Glomerular endothelial cell (primary cell): ENCODE results near the gene NHSL1. TPM values are rescaled to one million over a fixed set of nuclear protein-coding genes. Genes with fewer than 3 reads are reported as not detected.

Experiments
- DNase-seq: peaks from one replicate; pipeline ENCODE4 v3.0.0-alpha.2; 2011; ENCODE audit warnings: low read depth, low spot score; ENCODE audit errors: extremely low read depth
- total RNA-seq: library from RNA; depleted of rRNA; stranded (reverse); fragments of >200 nt; gene quantifications from 2 replicates; pipeline ENCODE4 v1.2.3, GENCODE V29; 2015

The NHSL1 gene
- total RNA-seq, 1 donor from 2014 or later, result 78.2 TPM

DNA sequence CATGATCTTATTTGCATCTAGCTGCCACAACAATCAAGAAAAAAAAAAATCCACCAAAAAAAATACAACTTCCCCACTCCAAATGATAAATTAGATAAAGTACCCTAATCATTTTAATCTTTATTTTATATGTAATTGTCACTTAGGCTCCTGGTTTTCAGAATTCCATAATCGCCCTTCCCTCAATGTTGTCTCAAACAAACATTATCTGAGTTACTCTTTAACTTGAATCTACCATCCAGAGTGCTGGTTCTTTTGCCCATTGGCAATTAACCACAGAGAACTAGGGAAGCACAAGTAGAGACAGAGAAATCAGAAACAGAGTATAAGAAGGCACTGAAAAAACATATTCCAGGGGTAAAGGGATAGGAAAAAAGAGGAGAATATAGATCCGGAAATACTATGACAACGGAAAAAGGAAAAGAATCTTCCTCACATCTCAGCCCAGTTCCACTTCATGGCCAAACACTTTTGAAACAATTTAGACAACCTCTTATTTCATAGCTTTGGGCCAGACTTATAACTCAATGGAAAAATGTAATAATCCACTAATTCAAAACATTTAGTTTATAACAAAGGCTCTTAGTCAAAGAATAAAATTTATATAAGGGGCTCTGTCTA lies 861 bp upstream of the NHSL1 start:
- no peak for DNase-seq

GRCh38 chr6:138498629-138499302 lies 528 bp downstream of the NHSL1 start:
- DNase-seq, result no peak

DNA sequence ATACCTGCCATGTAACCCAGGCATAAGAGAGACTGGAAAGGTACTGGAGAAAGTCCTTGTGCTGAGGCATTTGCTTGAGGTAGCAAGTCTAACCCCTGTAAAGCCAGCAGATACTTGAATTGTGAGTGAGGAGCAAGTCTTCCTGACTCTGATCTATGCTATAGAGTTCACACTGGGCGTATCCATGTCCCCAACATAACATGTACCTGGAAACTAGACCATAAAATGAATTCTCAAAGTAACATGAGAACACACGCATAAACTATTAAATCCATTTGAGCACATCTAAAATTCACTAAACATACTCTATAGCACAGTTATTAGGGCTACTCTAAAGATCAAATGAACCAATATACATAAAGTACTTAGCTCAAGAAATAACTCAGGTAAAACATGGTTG lies 2.0 kb downstream of the NHSL1 start:
- DNase-seq, result no peak

GRCh38 chr6:138494312-138494711 lies 5.0 kb downstream of the NHSL1 start:
- DNase-seq, result no peak

GRCh38 chr6:138493413-138493812 lies 5.9 kb downstream of the NHSL1 start:
- no peak for DNase-seq

DNA sequence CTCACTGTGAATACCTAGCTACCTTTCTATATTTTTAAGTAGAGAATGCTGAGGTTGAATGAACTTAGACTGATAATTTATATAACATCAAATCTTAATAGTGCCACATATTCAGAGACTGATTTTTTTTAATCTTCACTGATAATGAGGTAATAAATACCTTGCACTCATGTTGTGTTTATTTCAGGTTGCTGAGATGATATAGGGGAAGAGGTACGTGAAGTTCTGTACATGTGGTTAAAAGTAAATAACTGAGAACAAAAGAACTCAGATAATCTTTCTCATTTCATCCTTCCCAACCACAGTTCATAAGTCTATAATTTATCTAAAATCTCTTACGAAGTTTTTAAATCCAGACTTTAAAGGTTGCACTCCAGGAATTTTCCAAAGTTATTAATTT lies 6.4 kb downstream of the NHSL1 start:
- no peak for DNase-seq

- no peak for DNase-seq
These were observed 7.2 kb downstream of the NHSL1 start for GRCh38 chr6:138492113-138492512.

- no peak for DNase-seq
These were observed 8.3 kb downstream of the NHSL1 start for GRCh38 chr6:138491017-138491416.

DNA sequence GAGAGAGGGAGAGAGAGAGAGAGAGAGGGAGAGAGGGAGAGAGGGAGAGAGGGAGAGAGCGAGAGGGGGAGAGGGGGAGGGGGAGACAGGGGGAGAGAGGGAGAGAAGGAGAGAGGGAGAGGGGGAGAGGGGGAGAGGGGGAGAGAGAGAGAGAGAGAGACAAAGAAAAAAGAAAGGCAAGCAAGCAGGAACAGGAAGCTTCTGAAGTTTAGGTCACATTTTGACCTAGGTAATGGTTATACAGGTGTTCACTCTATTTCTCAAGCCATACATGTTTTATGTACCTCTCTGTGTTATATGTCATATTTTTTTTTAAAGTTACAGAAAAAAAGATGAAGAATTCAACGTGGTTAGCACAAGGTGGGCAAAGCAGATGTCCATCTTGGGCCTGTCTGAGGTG lies 9.4 kb downstream of the NHSL1 start:
- DNase-seq, result no peak

DNA sequence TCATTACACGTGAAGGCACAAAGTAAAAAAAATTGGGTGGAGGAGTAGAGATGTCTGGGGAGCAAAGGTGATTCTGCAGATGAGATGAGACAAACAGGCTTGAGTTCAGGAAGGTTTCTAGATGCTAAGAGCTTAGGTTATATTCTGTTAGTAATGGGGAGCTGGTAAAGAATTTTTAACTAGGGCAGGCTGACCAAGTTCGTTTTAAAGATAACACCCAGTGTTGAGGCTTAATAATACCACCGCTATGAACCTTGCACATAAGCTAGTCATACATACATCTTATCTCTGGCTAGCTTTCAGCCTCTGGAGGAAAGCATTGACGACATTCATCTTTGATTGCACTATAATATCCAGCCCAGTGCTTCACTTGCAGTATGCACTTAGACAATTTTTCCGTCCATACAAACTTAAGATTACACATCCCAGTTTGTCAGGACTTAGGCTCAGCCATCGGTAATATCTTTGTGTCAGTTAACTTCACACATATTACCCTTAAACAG lies 12.1 kb downstream of the NHSL1 start:
- no peak for DNase-seq

GRCh38 chr6:138486249-138487101 lies 12.8 kb downstream of the NHSL1 start:
- no peak for DNase-seq

- no peak for DNase-seq
These were observed 13.6 kb downstream of the NHSL1 start for GRCh38 chr6:138485586-138486248.

- DNase-seq, result no peak
These were observed 14.2 kb downstream of the NHSL1 start for GRCh38 chr6:138485005-138485545.

- no peak for DNase-seq
These were observed 15.1 kb downstream of the NHSL1 start for GRCh38 chr6:138484018-138484731.

DNA sequence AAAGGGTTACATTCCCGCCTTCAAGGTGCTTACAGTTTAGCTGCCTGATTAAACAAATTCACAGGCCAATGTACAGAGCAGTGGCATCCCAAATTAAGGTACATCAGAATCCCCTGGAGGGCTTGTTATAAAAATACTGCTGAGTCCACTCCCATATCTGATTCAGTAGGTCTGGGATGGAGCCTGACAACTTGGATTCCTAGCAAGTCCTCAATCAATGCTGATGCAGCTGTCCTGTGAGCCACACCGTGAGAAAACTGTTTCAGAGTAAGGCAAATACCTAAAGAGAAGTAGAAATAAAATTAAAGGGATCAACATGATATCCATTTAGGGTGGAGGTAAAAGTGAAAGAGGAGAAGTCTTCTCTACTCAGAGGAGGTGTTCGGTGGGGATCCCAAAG lies 16.5 kb downstream of the NHSL1 start:
- no peak for DNase-seq

- no peak for DNase-seq
These were observed 18.9 kb downstream of the NHSL1 start for GRCh38 chr6:138480279-138480949.

GRCh38 chr6:138477913-138478539 lies 21.3 kb downstream of the NHSL1 start:
- no peak for DNase-seq

DNA sequence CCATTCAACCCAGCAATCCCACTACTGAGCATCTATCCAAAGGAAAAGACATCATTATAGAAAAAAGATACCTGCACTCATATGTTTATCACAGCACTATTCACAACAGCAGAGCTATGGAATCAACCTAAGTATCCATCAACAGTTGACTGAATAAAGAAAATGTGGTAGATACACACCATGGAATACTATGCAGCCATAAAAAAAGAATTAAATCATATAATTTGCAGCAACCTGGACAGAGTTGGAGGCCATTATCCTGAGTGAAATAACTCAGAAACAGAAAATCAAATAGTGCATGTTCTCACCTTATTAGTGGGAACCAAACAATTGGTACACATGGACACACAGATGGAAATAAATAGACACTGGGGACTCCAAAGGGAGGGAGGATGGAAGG lies 23.2 kb downstream of the NHSL1 start:
- DNase-seq, result no peak

DNA sequence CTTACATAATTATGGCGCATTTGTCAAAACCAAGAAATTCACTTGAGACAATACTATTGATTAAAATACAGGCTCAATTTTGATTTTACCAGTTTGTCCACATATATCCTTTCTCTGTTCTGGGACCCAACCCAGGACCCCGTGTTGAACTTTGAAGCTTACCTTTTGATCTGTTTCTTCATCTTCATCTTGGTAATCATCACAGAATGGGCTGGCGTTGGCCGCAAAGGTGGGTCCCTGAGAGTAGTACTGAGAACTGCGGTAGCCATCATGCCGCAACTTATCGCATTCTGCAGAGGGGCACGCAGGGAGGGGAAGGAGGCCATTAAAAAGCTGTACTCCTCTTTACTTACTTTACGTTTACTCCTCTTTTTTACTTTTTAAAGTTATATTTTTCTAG lies 26.1 kb downstream of the NHSL1 start:
- no peak for DNase-seq
